Ramos (cell line): ENCODE data around the gene RGS3.

ENCODE experiments used
- in situ Hi-C: fragments of 300-500 bp; cut with MboI; formaldehyde crosslinking; loops from one replicate; pipeline ENCODE4 v1.14.3; 2022; ENCODE audit warnings: low sequenced_read_pairs; ENCODE audit not compliant: unreplicated experiment

The RGS3 gene

DNA sequence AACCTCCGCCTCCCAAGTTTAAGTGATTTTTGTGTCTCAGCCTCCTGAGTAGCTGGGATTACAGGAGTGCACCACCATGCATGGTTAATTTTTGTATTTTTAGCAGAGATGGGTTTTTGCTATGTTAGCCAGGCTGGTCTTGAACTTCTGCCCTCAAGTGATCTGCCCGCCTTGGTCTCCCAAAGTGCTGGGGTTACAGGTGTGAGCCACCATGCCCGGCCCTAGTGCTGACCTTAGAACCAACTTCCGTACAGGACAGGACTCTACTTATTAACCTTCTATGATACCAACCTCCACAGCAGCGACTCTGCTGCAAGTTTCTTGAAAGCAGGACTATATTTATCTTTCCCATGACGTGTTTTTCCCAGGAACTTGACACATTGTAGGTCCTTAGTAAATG is 176.9 kb downstream of the RGS3 start:
- in situ Hi-C loops, result no loop called here

DNA sequence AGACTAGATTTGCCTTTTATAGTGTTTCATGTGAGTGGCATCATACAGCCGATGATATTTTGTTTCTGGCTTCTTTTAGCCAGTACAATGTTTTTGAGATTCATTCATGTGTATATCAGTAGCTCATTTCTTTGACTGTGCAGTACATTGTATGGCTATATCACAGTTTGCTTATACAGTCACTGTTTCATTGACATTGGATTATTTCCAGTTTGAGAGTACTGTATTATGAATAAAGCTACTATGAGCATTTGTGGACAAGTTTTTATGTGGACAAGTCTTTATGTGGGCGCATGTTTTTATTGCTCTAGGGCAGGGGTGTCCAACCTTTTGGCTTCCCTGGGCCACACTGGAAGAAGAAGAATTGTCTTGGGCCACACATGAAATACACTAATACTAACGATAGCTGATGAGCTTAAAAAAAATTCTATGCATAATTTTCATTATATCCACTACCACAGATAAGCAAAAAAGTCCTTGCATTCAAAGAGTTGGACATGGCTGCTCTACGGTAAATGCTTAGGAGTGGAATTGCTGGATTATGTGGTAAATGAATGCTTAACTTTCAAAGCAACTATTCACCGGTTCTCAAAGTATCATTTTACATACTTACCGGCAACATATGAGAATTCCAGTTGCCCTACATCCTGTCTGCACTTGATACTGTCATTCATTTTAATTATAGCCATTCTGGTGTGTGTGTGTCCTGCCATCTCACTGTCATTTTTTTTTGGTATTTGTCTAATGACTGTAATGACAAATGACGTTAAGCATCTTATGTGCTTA is 177.8 kb downstream of the RGS3 start:
- in situ Hi-C loops, result no loop called here

GRCh38 chr9:113644321-113644720 is 180.8 kb downstream of the RGS3 start:
- in situ Hi-C loops, result no loop called here

DNA sequence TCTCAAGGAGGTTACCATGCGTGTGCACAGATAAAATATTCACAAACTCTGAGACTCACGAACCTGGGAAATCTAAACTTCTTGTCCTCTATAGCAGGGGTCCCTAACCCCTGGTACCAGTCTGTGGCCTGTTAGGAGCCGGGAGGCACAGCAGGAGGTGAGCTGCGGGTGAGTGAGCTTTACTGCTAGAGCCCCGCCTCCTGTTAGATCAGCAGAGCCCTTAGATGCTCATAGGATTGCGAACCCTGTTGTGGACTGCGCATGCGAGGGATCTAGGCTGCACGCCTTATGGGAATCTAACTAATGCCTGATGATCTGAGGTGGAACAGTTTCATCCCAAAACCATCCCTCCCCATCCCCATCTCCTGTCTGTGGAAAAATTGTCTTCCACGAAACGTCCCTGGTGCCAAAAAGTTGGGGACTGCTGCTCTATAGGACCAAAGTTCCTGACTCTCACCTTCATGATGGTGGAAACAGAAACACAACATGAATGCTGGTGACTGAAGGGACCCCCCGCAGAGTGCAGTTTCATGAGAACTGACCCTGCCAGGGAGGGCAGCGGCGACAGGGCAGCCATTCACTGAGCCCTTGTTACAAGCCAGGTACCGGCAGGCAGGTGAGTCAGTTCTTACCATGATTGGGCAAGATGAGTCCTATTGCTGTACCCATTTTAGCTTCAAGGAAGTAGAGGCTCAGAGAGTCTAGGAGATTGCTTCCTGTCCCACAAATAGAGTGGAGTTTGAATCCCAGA is 181.9 kb downstream of the RGS3 start:
- in situ Hi-C loops, result no loop called here

DNA sequence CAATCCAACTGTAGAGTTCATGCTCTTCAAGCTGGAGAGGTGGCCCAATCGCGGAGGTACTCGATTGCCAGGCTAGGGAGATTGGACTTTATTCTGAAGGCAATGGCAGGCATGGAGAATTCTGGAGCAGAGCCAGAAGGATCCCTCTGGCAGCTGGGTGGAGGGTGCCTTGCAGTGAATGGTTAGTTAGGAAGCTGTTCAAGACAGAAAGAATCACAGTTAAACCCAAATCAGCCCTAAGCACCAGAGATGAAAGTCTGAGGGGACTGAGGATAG is 182.4 kb downstream of the RGS3 start:
- in situ Hi-C loops, result no loop called here

DNA sequence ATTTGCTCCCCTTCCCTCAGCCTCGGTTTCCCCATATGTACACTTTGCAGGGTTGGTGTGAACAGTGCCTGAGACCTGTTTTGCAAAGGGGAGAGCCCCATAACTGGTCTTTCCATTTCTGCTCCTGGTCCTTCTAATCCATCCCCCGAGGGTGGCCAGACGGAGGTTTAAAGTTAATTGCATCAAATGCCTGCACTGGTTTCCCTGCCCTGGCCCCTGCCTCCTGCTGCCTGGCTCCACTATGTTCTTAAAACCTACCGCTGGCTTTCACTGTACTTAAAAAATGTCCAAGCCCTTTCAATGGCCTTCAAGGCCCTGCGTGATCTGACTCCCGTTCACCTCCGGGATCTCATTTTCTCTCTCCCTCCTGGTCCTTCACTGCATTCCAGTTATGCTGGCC is 183.0 kb downstream of the RGS3 start:
- in situ Hi-C loops, result no loop called here
